K562 (cell line): ENCODE data around the gene ZNF672.

Experiments used
- ZZZ3 ChIP-seq: fragments of 450-650 bp; IDR thresholded peaks from 2 replicates; pipeline ENCODE4 v1.6.1; 2016; ENCODE audit warnings: antibody characterized with exemption, mild to moderate bottlenecking, moderate library complexity
- TF ChIP-seq, protein P1 (sequence below): sonication (generic); formaldehyde crosslinking; IDR thresholded peaks from 2 replicates; pipeline ENCODE4 v1.8.1; 2022; ENCODE audit warnings: missing genetic modification reagents

GRCh38 chr1:248800459-248800858 lies 37.6 kb upstream of the ZNF672 start:
- TF ChIP-seq, protein P1, sequence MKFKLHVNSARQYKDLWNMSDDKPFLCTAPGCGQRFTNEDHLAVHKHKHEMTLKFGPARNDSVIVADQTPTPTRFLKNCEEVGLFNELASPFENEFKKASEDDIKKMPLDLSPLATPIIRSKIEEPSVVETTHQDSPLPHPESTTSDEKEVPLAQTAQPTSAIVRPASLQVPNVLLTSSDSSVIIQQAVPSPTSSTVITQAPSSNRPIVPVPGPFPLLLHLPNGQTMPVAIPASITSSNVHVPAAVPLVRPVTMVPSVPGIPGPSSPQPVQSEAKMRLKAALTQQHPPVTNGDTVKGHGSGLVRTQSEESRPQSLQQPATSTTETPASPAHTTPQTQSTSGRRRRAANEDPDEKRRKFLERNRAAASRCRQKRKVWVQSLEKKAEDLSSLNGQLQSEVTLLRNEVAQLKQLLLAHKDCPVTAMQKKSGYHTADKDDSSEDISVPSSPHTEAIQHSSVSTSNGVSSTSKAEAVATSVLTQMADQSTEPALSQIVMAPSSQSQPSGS (CRISPR knock-in tag): no peak
- TF ChIP-seq ZZZ3: no peak
